WTC11 (cell line): ENCODE results near the gene ZNF598.

Experiments
- CREM ChIP-seq: sonication (generic); formaldehyde crosslinking; IDR thresholded peaks from 2 replicates; pipeline ENCODE4 v1.8.1; 2022; ENCODE audit warnings: mild to moderate bottlenecking, missing genetic modification reagents, moderate library complexity
- IRF2 ChIP-seq: sonication (generic); formaldehyde crosslinking; IDR thresholded peaks from 2 replicates; pipeline ENCODE4 v1.8.0; 2022; ENCODE audit warnings: low read depth, missing genetic modification reagents, borderline replicate concordance
- JAZF1 ChIP-seq: fragments of 250-450 bp; sonication (Bioruptor Pico); IDR thresholded peaks from 2 replicates; pipeline ENCODE4 v1.9.0; 2021; ENCODE audit warnings: moderate library complexity, mild to moderate bottlenecking, inconsistent platforms
- JUN ChIP-seq: sonication (generic); formaldehyde crosslinking; IDR thresholded peaks from 2 replicates; pipeline ENCODE4 v1.8.0; 2023; ENCODE audit warnings: mild to moderate bottlenecking, missing genetic modification reagents
- SOX15 ChIP-seq: fragments of 250-450 bp; sonication (Bioruptor Pico); IDR thresholded peaks from 2 replicates; pipeline ENCODE4 v1.9.0; 2021; ENCODE audit warnings: mild to moderate bottlenecking
- USF1 ChIP-seq: sonication (generic); formaldehyde crosslinking; IDR thresholded peaks from 2 replicates; pipeline ENCODE4 v1.8.0; 2022; ENCODE audit warnings: mild to moderate bottlenecking, missing genetic modification reagents
- TF ChIP-seq, protein P1 (sequence below): fragments of 200-600 bp; IDR thresholded peaks from 2 replicates; pipeline ENCODE4 v1.8.0; 2022; ENCODE audit warnings: antibody characterized with exemption
- TF ChIP-seq, protein P2 (sequence below): sonication (generic); formaldehyde crosslinking; IDR thresholded peaks from 2 replicates; pipeline ENCODE4 v1.8.0; 2022; ENCODE audit warnings: mild to moderate bottlenecking, missing genetic modification reagents

GRCh38 chr16:2035431-2036199 is 26.0 kb upstream of the ZNF598 start:
- TF ChIP-seq, protein P1, sequence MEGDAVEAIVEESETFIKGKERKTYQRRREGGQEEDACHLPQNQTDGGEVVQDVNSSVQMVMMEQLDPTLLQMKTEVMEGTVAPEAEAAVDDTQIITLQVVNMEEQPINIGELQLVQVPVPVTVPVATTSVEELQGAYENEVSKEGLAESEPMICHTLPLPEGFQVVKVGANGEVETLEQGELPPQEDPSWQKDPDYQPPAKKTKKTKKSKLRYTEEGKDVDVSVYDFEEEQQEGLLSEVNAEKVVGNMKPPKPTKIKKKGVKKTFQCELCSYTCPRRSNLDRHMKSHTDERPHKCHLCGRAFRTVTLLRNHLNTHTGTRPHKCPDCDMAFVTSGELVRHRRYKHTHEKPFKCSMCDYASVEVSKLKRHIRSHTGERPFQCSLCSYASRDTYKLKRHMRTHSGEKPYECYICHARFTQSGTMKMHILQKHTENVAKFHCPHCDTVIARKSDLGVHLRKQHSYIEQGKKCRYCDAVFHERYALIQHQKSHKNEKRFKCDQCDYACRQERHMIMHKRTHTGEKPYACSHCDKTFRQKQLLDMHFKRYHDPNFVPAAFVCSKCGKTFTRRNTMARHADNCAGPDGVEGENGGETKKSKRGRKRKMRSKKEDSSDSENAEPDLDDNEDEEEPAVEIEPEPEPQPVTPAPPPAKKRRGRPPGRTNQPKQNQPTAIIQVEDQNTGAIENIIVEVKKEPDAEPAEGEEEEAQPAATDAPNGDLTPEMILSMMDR, result no peak
- TF ChIP-seq USF1 (CRISPR knock-in tag) (no peak), IRF2 (CRISPR knock-in tag) (no peak), SOX15 (CRISPR knock-in tag) (no peak), CREM (CRISPR knock-in tag) (no peak), JUN (CRISPR knock-in tag) (no peak), JAZF1 (no peak)
- TF ChIP-seq, protein P2, sequence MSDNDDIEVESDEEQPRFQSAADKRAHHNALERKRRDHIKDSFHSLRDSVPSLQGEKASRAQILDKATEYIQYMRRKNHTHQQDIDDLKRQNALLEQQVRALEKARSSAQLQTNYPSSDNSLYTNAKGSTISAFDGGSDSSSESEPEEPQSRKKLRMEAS (CRISPR knock-in tag), result no peak
